Stimulated activated CD8-positive, alpha-beta memory T cell treated with anti-CD3 and anti-CD28 coated beads, Interleukin-4, amount 100 ng/mL, for 1 hour (primary cell): ENCODE measurements around the gene TNRC6B.
"Not testable (repeated sequence)": the region's sequence is repeated elsewhere in the genome, so short reads cannot be mapped to it uniquely, and the experiment has no call there.

Experiments
- DNase-seq, 2 donors: peaks; one replicate each; pipeline ENCODE4 v3.0.0-alpha.2; 2020; ENCODE audit warnings: low read depth in 2 of 2, low spot score in 1 of 2

The TNRC6B gene, protein sequence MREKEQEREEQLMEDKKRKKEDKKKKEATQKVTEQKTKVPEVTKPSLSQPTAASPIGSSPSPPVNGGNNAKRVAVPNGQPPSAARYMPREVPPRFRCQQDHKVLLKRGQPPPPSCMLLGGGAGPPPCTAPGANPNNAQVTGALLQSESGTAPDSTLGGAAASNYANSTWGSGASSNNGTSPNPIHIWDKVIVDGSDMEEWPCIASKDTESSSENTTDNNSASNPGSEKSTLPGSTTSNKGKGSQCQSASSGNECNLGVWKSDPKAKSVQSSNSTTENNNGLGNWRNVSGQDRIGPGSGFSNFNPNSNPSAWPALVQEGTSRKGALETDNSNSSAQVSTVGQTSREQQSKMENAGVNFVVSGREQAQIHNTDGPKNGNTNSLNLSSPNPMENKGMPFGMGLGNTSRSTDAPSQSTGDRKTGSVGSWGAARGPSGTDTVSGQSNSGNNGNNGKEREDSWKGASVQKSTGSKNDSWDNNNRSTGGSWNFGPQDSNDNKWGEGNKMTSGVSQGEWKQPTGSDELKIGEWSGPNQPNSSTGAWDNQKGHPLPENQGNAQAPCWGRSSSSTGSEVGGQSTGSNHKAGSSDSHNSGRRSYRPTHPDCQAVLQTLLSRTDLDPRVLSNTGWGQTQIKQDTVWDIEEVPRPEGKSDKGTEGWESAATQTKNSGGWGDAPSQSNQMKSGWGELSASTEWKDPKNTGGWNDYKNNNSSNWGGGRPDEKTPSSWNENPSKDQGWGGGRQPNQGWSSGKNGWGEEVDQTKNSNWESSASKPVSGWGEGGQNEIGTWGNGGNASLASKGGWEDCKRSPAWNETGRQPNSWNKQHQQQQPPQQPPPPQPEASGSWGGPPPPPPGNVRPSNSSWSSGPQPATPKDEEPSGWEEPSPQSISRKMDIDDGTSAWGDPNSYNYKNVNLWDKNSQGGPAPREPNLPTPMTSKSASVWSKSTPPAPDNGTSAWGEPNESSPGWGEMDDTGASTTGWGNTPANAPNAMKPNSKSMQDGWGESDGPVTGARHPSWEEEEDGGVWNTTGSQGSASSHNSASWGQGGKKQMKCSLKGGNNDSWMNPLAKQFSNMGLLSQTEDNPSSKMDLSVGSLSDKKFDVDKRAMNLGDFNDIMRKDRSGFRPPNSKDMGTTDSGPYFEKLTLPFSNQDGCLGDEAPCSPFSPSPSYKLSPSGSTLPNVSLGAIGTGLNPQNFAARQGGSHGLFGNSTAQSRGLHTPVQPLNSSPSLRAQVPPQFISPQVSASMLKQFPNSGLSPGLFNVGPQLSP (N-terminal part only)

DNA sequence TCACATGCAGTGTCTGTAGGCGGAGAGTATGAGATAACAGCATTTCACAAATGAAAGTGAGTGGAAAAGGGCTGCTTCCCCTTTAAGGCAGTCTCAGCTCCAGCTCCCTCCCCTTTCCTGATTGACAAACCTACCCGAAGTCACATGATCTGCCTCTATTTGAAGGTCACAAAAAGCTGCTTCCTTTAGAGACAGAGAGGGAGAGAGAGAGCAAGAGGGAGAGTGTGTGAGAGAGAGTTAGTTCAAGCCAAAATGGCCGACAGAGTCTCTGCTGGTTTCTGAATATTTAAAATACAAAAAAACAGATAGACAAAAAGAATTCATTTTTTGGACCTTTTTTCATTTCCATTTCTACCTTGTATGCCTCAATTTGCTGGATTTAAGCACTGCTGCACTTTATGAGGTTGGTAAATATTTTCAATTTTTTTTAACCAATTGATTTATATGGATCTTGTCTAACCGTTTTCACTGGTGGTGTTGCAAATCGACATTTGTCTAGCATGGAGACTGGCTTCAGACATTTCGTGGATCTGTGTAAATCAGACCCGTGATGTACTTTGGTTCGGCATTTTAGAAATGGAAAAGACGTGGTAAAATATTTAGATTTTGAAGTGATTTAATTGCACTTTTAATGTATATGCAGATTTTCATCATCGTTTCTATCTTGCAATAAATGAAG lies at the start of gene TNRC6B:
Gene TNRC6B (plus strand): TSS at position 188 of the 679 bp plus-strand sequence. CDS start 211 bp downstream, at position 399.
- peak; percentile 17 to 53 for DNase-seq

DNA sequence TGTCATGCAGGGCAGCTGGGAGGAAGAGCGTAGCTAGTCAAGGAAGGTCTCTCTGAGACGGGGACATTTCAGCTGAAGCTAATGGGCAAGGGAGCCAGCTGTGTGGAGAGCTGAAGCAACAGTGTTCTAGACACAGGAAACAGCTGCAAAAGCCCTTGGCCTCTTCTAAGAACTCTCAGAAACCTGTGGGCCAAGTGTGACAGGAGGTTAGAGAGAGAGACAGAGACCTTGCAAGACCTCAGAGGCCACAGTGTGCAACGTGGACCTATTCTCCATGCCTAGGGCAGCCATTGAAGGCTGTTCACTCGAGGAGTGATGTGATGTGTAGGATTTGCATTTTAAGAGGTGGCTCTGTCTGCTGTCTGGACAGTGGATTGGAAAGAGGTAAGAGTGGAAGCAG lies 48.7 kb upstream of the TNRC6B start:
- DNase-seq = peak in 1 of 2 donors; percentile 2

DNA sequence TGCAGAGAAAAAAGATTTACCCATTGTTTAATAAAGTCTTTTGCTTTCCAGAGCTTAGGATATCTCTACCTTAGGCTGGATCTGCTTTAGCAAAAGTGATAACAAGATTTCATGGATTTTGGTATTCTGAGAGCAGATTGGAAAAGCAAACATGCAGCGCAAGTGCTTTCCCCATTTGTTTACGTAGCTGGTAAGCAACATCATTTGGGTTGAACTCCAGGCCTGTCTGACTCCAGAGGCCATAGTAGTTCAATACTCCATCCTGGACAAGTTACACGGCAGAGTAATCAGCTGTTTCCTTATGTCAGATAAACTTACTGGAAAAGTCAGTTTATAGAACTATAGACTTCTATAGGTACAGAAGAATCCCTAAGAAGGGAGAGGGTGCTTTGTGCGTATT lies 40.6 kb upstream of the TNRC6B start:
- DNase-seq = no peak

DNA sequence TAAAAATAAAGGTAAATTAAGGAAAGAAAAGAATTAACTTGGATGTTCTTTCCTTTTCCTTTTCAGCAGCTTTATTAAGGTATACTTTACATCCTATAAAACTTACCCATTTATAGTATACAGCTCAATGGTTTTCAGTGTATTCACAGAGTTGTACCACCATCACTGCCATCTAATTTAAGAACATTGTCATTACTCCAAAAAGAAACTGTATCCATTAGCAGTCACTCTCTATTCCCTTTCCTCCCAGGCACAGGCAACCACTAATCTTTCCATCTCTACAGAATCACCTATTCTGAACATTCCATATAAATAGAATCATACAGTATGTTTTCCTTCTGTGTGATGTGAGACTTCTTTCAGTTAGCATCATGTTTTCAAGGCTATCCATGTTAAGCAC lies 38.9 kb upstream of the TNRC6B start:
- DNase-seq = no peak

DNA sequence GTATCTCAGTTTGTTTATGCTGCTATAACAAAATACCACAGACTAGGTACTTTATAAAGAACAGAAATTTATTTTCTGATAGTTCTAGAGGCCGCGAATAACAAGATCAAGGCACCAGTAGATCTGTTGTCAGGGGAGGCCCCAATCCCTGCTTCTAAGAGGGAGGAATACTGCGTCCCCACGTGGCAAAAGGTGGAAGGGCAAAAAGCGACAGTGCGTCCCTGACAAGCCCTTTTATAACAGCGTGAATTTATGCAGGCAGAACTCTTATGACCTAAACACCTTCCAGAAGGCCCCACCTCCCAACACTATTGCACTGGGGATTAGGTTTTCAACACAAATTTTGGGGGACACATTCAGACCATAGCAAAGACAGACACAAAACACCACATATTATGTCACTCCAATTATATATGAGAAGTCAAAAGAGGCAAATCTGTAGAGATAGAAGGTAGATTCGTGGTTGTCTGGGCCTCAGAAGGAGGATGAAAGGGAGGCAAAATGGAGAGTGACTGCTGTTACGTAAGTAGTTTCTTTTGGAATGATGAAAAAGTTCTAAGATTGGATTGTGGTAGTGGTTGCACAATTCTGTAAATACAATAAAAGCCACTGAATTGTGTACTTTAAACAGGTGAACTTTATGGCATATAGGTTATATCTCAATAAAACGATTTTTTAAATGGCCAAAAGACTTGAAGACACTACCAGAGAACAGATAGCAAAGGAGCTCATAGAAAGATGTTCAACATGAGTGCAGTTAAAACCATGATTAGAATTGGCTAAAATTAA lies 30.1 kb upstream of the TNRC6B start:
- DNase-seq = no peak

DNA sequence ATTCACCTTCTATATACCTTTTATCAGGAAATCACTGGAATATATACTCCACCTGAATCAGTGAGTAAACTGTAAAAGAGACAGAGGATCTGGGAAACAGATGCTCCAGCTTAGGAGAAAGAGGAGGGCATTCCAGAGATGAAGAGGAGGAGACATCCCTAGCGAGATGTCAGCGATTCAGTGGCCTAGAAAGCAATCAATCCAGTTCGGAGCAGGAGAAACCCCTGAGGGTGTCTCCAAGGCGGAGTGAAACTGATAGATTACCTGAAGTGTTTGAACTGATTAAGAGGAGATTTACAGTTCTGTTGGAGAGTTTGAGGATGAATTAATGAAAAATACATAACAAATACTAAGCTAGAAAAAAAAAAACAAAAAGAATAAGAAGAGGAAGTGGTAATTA lies 24.5 kb upstream of the TNRC6B start:
- DNase-seq = no peak

DNA sequence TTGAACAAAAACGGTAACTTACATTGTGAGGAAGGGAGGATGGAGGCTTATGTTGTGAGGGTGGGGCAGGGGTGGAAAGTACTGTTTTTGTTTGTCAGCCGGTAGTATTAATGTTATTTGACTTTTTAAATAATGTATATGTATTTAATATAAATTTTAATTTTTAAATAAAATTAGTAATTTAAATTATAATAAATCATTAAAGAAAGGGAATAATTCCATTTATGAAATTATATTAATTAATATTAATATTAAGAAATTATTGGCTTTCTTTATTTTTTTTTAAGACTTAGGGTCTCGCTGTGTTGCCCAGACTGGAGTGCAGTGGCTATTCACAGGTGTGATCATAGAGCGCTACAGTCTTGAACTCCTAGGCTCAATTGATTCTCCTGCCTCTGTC lies 24.0 kb upstream of the TNRC6B start:
- DNase-seq = no peak

DNA sequence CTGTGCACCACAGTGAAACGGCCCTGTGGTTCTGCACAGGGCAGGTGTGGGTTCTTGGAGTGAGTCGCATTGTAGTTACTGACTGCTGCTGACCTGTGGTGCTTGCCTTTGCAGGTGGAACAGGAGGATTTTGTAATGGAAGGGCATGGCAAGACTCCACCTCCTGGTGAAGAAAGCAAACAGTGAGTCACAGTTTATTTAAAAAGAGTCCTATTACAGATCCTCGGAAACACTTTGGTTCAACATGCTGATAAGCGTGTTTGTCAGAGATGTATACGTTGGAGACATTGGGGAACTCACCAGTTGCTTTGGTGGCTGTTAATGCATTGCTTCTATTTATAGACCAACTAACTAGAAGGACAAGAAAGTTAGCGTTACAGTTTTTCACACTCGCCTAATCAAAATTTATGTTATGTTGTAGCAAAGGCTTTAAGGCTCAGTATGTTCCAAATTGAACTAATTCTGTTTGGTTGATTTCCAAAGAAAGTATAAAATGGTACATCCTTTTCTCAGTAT lies 21.7 kb upstream of the TNRC6B start:
- no peak for DNase-seq

DNA sequence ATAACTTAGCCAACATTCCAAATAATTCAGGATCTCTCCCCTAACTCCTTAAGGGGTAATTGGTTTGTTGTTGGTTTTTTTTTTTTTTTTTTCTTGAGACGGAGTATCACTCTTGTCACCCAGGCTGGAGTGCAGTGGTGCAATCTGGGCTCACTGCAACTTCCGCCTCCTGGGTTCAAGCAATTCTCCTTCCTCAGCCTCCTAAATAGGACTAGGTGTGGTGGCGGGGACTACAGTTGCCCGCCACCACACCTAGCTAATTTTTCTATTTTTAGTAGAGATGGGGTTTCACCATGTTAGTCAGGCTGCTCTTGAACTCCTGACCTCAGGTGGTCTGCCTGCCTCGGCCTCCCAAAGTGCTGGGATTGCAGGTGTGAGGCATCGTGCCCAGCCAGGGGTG lies 21.0 kb upstream of the TNRC6B start:
- not testable (repeated sequence) for DNase-seq

DNA sequence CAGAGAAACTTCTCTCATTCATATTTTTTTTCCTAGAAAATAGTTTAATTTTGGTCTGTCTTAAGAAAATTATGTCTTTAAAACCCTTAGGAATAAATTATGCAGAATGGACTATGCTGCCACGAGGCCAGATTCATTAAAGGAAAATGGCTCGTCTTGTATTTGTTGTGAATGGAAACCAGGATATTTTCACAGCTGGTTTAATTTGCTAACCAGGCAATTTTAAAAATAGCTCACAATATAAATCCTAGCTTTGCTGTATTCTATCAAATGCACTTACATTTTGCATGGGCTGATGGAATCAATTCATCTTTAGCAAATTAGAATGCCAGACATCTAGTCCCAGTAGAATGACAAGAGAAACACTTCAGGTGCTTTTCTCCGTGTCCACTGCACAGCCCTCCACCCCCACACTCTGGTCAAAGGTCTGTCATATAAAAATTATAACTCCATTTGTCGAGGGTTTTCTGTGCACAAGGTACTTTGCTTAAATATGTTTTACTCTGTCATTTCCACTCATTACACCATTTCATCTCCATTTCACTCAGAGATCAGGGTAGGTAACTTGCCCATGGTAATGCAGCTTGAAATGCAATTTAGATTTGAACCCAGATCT lies 20.3 kb upstream of the TNRC6B start:
- no peak for DNase-seq

DNA sequence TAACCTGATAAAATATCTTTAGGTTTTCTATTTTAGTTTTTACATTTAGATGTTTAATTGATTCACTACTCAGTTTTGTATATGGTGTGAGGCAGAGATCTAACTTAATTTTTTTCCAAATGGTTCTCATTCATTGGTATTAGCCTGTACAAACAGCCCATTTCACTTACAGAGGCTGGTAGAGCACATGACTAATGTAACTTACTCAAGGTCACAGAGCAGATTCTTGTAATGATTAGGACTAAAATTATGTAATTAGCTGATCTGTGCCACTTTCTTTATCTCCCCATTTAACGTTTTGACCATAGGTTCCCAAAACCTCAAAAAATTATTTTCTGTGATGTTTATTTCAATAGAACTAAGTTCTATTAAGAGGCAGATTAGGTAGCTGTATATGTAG lies 16.5 kb upstream of the TNRC6B start:
- no peak for DNase-seq

DNA sequence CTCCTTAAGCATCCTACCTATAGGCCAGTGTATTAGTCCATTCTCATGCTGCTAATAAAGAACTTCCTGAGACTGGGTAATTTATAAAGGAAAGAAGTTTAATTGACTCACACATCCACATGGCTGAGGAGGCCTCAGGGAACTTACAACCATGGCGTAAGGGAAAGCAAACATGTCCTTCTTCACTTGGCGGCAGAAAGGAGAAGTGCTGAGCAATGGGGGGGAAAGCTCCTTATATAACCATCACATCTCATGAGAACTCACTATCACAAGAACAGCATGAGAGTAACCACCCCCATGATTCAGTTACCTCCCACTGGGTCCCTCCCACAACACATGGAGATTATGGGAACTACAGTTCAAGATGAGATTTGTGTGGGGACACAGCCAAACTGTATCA lies 12.2 kb upstream of the TNRC6B start:
- not testable (repeated sequence) for DNase-seq

DNA sequence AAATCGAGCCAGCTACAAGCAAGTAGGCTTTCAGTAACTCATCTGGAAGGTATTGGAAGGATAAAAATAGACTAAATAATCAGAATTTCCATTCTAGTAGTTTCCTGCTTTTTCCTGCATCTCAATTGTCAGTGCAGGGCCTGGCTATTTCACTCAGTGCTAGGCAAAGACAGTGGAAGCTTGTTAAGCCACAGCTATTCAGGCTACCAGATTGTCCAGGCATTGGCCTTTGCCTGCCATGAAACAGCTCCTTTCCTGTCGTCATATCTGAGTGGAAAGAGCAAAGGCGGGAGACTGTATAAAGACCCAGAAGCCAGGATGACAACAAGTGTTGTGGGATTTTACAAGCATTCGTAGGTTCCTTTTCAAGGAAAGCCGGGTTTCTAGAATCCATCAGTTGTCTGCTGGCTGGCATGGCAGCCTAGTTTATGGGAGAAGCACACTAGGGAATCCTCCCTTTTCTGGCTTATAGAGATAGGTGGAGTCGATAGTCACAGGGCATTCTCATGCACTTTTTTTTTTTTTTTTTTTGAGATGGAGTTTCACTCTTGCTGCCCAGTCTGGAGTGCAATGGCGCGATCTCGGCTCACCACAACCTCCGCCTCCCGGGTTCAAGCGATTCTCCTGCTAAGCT lies 2.0 kb upstream of the TNRC6B start:
- no peak for DNase-seq

DNA sequence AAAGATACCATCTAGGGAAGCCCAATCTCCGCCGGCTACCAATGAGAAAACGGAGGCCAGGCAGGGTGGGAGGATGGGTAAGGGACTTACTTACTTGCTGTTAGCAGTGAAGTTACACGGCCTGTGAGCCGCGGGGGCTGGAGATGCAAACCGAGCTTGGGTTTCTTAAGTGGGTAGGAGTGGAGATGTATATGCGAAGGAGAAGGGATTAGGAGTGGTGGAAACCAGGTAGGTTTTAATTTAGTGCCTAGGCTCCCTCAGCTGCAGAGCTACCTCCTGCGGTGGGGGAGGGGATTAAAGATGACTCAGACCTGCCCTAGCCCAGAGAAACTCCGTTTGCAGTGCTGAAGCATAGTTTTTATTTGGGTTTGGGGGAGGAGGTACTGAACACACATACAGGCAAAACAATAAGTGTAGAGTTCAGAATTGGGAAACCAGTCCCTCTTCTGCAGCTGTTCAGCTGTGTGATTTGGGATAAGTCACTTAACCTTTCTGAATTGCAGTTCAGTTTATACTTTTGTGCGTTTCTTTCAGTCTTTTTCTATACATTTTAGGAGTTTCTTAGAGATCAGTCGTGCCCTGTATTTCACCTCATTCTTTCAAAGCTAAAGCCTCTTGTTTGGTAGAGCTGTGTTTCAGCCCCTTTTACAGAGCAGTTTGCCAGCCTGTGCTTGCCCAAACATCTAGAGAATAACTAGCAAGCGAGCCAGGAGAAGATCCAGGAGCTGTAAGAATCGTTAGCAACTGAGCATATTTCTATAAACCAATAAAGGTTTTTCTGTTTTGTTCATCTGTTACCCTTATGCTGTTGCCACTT lies 596 bp upstream of the TNRC6B start:
- DNase-seq = peak in 1 of 2 donors; percentile 43

DNA sequence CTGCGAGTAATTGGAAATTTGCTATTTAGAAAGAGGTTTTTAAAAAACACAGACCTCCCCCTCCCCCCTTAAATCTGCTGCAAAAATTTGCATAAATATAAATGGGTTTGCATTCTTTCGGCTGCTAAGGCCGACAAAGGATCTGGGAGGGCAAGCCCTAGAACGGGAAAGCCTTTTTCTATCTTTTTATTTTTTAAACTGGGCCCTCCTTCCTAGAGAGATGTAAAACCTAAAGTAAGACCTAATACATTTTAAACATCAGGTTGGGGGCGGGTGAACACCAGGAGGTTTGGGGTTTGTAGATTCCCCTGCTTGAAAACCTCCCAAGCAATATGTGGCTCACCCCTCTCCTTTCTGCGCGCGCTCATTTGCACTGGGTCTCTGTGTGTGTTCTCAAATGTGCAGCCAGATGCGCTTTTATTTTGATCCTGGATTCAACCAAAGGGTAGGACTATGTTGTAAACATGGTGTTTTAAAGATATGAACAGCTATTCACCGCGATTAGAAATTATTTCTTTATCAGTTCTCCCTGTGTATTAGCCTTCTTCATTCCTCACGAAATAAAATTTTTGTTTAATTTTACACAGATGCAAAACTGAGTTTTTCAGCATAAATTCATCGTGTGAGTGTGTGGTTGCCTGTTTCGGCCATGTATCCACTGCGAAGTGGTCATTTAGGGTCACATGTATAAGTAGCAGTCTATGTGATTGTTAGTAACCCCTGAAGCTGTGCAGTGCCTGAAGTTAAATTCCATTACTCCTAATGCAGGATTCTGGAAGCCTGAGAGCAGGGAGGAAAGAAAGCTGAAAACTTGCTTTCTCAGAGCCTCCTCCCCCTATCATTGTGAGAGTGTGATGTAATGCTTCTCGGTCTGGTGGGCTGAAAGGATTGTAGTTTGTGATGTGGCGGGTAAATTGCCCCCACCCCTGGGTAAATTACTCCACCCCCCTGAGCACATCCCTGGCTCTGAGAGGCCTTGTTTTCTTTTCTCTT lies 988 bp downstream of the TNRC6B start:
- DNase-seq = no peak

DNA sequence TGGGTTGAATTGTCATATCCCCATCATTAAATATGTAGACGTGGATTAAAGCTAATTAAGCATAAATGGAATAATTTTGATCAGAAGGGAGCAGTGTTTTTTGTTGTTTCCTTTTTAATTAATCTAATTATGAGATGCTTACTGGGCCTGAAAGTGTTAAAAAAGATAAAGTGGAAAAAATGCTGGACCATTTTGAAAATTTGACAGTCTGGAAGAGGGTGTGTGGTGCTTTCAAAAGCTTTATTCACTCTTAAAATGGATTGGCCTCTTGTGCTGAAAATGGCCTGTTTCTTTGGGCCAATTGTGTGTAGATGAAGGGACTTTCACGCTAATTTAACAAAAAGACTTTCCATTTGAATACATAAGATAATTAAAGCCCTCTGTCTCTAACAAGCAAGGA lies 1.8 kb downstream of the TNRC6B start:
- no peak for DNase-seq

DNA sequence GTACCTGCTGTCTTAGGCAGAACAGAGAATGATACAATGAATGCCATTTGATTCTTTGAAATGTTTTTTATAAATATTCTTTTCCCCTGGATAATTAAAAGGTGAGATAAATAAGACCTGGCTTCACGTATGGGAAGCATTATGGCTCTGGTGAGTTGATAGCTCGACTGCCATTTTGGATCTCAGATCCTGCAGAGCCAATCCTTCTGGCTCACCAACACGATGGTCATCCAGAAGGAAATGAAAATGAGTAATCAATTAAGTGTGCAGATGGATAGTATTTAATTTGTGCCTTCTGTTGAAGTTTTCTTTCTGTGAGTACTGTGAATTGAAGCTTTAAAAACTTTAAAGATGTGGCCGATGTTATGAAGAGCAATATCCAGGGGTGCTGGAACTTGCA lies 2.7 kb downstream of the TNRC6B start:
- DNase-seq = no peak
